HG03280 (cell line): ENCODE data around the gene DCAF4.

Experiments used
- ATAC-seq: cut with Tn5 transposase; IDR thresholded peaks from one replicate; pipeline ENCODE4 v1.9.1; 2021; ENCODE audit warnings: mild to moderate bottlenecking, moderate library complexity; ENCODE audit not compliant: unreplicated experiment

Gene DCAF4, protein sequence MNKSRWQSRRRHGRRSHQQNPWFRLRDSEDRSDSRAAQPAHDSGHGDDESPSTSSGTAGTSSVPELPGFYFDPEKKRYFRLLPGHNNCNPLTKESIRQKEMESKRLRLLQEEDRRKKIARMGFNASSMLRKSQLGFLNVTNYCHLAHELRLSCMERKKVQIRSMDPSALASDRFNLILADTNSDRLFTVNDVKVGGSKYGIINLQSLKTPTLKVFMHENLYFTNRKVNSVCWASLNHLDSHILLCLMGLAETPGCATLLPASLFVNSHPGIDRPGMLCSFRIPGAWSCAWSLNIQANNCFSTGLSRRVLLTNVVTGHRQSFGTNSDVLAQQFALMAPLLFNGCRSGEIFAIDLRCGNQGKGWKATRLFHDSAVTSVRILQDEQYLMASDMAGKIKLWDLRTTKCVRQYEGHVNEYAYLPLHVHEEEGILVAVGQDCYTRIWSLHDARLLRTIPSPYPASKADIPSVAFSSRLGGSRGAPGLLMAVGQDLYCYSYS

DNA sequence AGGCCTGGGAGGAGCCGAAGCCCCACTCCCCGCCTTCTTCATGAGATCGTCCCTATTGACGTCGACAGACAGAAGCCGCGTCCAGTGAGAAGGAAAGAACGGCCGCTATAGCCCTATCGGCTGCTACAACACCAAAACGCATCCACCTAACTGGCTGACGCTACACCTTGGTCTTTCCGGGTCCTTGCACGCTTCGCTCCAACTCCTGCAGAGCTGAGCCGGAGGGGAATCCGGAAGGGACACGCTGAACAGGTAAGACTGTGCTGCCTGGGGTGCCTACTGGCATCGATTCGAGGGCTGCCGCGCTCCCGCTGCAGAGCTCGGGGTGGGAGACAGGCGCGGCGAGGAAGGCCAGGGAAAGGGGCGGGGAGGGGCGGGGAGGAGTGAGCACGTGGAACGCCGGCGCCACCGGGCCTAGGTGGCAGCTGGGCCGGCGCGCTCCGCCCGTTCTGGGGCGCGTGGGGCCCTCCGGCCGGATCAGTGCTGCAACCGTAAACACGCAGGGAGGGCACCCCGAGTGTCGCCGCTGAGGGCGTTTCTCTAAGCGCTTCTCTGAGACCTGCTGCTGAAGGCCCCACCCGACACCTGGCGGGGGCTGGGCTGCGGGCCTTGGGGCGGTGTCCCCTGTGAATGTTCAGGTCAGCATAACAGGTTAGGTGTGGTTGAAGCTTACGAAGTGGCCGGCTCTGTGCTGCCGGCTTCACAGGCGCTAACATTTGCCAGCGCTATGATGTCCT lies at the start of gene DCAF4:
DCAF4 (plus strand) TSS at position 173 of the 737 bp plus-strand sequence. CDS start 11,515 bp downstream, outside the sequence.
- peak; percentile 97 for ATAC-seq

GRCh38 chr14:72876710-72877063 lies 49.6 kb upstream of the DCAF4 start:
- ATAC-seq: no peak

DNA sequence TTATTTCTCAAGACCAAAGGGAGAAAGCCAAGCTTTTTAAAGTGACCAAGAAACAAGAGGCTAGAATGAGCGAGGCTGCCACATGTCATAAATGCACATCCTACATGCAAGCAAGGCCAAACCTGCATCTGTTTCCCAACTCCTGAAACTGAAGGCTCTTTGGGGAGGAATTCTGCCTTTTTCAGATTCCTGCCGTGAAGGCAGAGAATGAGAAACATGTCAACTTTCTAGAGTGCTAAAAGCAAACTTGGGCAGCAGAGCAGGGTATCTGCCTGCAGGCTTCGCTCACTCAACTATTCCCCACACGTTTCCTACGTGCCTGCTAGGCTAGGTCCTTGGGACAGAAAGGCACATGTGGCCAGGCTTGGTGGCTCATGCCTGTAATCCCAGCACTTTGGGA lies 47.5 kb upstream of the DCAF4 start:
- ATAC-seq: no peak

DNA sequence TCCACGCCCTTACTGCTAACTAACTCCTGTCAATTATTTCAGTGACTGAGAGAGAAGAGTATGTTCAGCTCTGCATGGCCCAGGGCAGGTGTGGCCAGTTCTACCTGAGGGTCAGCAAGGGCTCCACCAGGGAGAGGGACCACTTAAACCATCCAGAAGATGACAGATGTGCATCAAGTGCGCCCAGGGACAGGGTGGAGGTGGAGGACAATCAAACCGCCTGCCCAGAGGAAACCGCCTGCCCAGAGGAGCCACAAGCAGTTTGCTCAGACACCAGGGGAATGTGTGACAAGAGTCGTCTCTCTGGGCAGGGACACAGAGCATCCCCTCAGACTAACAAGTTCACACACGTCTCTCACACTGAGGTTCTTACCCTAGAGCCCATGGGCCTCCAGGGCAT lies 46.8 kb upstream of the DCAF4 start:
- ATAC-seq: no peak

DNA sequence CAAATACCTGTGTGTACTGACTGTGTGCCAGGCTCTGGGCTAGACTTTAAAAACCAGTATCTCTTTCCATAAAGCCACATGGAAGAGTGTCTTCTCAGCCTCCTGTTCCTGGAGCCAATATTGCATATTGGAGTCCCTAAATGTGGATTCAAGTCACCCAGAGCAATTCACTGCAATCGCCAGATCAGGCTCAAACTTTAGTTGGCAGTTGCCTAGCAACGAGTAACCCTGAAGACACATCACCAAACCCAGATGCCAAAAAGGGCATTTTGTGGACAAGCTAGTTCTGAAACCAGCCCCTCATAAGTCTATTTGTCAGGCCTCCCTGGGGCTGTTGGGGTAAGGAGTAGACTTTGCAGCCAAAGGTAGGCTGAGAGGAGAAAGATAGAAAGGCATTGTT lies 46.1 kb upstream of the DCAF4 start:
- ATAC-seq: no peak

GRCh38 chr14:72880820-72881219 lies 45.4 kb upstream of the DCAF4 start:
- ATAC-seq: no peak

- ATAC-seq: no peak
Measured at GRCh38 chr14:72881543-72881942, 44.7 kb upstream of the DCAF4 start.

DNA sequence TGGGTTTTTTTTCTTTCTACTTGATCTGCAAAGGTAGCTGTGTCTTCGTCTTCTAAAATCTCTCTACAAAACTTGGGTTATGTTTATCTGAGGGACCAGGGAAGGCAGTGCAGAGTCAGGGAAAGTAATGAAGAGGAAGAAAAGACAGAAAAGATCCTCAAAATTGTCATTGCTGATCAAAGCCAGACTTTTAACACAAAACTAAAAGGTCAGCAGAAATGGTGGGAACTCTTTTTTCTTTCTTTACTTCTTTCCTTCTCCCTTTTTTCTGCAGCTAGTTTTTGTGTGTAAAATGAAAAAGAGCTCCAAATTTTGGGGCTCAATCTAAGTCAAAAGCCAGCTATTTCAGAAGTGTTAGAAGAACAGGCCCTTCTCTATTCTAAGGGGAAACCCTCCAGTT lies 44.2 kb upstream of the DCAF4 start:
- ATAC-seq: no peak

DNA sequence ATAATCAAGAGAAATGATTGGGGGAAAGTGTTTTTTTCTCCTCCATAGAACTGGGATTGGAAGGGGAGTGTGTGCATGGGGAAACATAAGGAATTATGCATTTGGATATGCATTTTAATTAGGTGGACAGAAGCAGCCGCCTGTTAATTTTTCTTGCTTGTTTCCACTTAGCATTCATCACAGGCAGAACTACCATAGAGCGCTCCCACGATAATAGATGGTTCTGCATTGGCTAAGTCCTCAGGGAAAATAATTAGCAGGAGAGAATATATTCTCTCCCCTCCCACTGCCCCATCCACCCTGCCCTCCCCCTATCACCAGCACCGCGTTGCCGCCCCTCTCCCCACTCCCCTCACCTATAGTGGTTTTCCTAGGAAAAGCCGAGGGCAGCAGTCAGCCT lies 43.8 kb upstream of the DCAF4 start:
- no peak for ATAC-seq

GRCh38 chr14:72883109-72883508 lies 43.2 kb upstream of the DCAF4 start:
- ATAC-seq: no peak

- ATAC-seq: no peak
Measured at GRCh38 chr14:72883961-72884360, 42.3 kb upstream of the DCAF4 start.

DNA sequence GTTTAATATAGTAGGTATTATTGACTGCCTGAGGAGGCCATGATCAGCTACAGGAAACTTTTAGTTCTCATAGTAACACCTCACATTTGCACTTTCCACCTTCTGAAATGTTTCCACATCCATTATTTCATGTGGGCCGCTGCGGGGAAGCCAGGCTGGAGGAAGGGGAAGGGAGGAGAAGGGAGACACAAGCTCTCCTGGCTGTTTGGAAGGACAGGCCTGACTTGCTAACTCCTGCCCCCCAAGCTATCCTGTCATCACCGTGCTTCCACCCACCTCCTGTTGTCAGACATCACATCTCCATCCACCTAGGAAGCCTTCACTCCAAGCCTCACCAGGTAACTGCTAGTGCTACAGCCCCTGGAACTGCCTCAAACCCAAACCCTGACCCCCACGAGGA lies 41.9 kb upstream of the DCAF4 start:
- no peak for ATAC-seq

DNA sequence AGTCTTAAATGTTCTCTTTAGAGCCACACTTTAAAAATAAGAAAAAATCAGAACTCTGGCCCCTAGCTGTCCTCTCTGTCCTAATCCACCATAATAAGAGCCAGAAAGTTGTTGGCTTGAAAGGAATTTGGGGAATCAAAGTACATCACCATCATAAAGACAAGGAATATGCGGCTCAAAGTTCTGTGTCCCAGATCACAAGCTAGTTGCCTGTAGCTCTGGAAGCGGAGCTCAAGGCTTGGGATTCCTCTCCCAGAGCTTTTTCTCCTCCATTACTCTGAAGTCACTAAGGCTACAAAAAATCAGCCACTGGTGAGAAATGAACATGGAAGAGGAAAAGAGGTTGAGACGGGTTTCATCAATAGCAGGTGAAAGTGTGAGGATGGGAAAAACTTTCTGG lies 38.8 kb upstream of the DCAF4 start:
- ATAC-seq: no peak

- ATAC-seq: no peak
Measured at GRCh38 chr14:72888192-72888591, 38.1 kb upstream of the DCAF4 start.

DNA sequence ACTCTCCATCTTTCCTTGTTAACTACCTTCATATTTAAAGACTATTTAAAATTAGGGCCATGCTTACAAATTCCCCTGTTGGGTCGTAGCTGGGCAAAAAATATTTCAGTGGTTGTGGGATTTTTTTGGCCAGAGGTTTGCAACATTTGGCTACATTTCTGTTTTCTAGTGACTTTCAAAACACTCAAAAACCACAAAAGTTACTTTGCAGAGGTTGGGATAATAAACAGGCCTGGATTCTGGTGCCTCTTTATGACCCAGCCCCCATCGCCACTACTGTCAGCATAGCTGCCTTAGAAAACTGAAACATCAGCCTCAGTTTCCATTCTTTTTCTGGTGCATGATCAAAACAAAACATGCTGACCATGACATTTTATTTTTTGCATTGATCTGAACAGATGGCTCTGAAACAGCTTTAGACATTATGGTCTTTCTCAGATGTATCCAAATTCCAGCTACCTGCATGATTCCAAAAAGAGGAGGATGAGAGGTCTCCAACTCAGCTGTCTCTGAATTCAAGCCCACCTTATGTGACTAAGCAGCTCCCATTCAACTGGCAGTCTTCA lies 37.5 kb upstream of the DCAF4 start:
- ATAC-seq: no peak

- no peak for ATAC-seq
Measured at GRCh38 chr14:72889366-72889765, 36.9 kb upstream of the DCAF4 start.

DNA sequence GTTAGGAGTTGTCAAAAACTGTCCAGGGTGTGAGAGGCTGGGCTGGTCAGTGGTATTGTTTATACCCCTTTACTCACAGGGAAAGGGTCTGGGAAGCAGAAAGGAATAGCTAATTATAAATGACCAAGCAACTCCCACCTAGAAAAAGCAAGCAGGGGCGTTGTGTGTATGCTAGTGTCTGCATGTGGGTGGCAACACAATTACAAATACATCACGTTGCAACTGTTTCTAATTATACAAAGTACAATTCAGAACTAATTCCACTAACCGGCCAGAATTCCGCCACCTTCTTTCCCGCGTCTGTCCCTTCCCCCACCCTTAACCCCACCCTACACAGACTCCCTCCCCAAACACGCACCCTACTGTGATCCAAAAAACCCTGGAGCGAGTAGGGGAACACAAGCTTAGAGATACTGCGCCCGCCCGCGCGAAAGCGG lies 34.6 kb upstream of the DCAF4 start:
- ATAC-seq: no peak

DNA sequence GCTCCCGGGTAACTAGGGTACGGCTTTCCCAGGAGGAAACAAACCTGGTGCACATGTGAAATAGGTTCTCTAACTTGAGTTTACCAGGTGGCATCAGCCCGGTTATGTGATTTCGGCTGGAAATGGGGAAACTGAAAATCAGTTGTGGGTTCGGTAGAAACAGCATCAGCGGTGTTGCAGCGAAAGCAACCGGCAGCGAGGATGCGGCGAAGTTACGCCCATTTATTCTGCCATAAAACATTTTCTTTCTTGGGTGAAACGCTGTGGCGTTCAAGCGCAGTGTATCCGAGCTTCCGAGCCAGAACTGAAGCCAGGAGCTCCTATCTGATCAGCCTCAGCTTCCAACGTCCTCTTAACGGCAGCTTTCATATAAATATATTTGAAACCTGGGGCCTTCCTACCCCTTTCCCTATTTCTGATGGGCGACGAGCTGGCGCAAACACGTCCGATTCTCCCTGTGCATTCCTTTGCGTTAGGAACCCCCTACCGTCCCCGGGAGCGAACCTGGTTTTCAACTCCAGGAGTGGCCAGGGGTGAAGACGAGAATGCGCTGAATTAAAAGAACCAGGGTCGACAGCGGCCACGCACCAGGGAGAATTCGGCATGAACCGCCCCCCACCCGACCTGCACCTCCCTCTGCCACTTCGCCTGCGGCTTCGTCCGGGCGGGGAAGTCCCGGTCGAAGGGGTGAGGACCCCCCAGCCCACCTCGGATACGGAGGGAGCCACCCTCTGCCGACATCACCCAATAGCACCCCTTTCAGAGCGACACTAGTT lies 34.0 kb upstream of the DCAF4 start:
- no peak for ATAC-seq

- peak; percentile 12 for ATAC-seq
Measured at GRCh38 chr14:72892879-72893635, 33.2 kb upstream of the DCAF4 start.

DNA sequence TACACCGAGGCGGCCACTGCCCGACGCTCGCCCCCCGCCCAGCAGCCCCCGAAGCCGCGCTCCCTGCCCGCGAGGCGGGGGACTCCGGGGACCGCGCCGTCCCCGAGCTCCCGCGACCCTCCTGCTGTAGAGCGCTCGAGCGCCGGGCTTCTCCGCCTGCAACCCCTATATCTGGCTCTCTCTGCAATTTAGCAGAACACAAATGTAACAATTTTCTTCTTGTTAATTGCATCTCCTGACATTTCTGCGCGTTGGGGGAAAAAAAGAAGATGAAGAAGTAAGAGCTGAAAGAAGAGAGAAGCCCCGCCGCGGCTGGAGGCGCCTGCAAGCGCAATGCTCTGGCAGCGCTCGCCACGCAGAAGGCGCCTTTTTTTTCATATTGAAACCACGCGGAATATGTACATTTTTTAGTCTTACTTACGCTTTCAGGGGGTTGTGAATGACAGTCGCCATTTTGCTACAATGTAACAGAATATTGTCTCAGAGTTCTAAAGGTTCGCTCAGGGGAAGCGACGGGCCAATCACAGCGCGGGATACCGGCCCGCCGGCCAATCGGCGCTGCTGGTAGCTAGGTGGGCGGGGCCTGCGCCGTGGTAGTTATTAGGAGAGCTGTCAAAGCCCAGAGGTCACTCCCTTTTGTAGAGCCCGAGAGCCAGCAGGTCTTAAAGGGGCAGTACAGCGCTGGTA lies 32.5 kb upstream of the DCAF4 start, which contains the start of gene DPF3:
DPF3 (minus strand) TSS at position 466 of the 687 bp plus-strand sequence; CDS start at position 453, 13 bp downstream.
- peak; percentile 98 for ATAC-seq
